ENCODE results near the gene BACH2. TPM values are rescaled to one million over a fixed set of nuclear protein-coding genes. Genes with fewer than 3 reads are reported as not detected.

Gene BACH2
- polyA plus RNA-seq, 1 of the 3 experiments (the other 2 are of a cell fraction) = 0.46 TPM

DNA sequence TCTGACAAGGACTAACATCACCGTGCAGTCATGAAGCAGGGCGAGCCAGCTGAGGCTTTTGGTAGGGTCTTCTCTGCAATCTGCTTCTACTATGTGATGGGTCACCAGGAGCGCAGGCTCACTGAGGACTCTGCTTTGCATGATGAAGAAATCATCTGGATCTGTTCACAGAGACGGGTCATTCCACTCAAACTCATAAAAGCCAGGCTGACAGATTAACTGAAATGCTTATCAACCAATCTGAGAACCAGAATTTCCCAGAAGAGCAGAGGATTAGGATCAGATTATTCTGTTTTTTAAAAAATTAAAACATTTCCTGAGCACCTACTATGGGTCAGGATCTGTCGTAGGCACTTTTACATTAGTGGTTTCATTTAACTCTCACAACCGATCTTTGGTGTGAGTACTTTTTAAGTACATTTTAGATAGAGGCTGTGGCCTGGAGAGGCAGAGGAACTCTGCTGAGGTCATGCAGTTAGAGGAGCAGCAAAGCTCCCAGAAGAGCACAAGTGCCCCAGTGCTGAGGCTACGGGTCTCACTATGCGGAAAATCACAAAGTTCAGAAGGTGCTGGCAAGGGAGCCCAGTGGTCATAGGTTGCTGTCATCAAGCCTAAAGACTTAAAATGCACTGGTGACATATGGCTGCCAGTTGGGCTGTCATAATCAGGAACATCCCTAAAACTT lies 109.1 kb downstream of the BACH2 start:
- H3K4me2 ChIP-seq = no peak overlapping the region
- no peaks in the 10 kb centered on the region for H4K20me1 ChIP-seq (ENCODE audit: insufficient read depth)
- no peak overlapping the region for H2AFZ ChIP-seq (ENCODE audit: low read depth)
- H3K9me3 ChIP-seq = no peaks in the 10 kb centered on the region
- no peaks in the 10 kb centered on the region for H3K9me2 ChIP-seq
- WGBS (ENCODE audit: low lambda C conversion rate) = 82% methylated on average over 8 of the region's 8 CpGs
- H3K4me1 ChIP-seq (ENCODE audit: control insufficient read depth in 1 of 2, insufficient read depth in 2 of 2, low read depth in 1 of 2, low read length in 1 of 2) = peaks cover 0 to 27% of the 10 kb centered on the region in 2 experiments; a peak in 2 of 4 replicates
- H3K9ac ChIP-seq = no peak overlapping the region
- ChIA-PET POLR2A (no interaction called here), CTCF (interaction anchor here (0.8 to 1.4 kb wide), 5 partner anchors 31 to 292 kb away, joined by 3 read pairs; no protein-coding TSS in a partner anchor)
- H3F3A ChIP-seq (replicated peaks; ENCODE audit: insufficient read depth) = no peaks in the 10 kb centered on the region
- TF ChIP-seq MEF2A (IDR thresholded peaks at IDR 0.05; ENCODE audit: borderline replicate concordance, low read depth) (no peak), EP300 (IDR thresholded peaks at IDR 0.05; ENCODE audit: borderline replicate concordance in 1 of 2, low read depth in 1 of 2, low read length in 1 of 2) (peak in 1 of 2 experiments; percentile 76; a peak in 2 of 4 replicates), GATA2 (CRISPR knock-in tag; IDR thresholded peaks at IDR 0.05) (peak; percentile 29; the same call in 1 of the 2 replicates), TCF12 (IDR thresholded peaks at IDR 0.05) (peak; percentile 21; the same call in 1 of the 2 replicates), MXI1 (IDR thresholded peaks at IDR 0.05; ENCODE audit: low read depth, low read length) (0 out of 2 replicates have a peak, but pooled peaks have one; percentile 24), RCOR1 (IDR thresholded peaks at IDR 0.05; ENCODE audit: low read length) (peak; percentile 58; the same call in 1 of the 2 replicates)
- TF ChIP-seq, protein P1, sequence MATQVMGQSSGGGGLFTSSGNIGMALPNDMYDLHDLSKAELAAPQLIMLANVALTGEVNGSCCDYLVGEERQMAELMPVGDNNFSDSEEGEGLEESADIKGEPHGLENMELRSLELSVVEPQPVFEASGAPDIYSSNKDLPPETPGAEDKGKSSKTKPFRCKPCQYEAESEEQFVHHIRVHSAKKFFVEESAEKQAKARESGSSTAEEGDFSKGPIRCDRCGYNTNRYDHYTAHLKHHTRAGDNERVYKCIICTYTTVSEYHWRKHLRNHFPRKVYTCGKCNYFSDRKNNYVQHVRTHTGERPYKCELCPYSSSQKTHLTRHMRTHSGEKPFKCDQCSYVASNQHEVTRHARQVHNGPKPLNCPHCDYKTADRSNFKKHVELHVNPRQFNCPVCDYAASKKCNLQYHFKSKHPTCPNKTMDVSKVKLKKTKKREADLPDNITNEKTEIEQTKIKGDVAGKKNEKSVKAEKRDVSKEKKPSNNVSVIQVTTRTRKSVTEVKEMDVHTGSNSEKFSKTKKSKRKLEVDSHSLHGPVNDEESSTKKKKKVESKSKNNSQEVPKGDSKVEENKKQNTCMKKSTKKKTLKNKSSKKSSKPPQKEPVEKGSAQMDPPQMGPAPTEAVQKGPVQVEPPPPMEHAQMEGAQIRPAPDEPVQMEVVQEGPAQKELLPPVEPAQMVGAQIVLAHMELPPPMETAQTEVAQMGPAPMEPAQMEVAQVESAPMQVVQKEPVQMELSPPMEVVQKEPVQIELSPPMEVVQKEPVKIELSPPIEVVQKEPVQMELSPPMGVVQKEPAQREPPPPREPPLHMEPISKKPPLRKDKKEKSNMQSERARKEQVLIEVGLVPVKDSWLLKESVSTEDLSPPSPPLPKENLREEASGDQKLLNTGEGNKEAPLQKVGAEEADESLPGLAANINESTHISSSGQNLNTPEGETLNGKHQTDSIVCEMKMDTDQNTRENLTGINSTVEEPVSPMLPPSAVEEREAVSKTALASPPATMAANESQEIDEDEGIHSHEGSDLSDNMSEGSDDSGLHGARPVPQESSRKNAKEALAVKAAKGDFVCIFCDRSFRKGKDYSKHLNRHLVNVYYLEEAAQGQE (IDR thresholded peaks at IDR 0.05; ENCODE audit: low read depth, low read length) = no peak
- DNase-seq = peak; percentile 38
- H3K27me3 ChIP-seq (ENCODE audit: insufficient read depth) = no peaks in the 10 kb centered on the region
- H3K4me3 ChIP-seq (ENCODE audit: low read depth in 2 of 2, low read length in 1 of 2) = no peak overlapping the region
- H3K36me3 ChIP-seq (replicated peaks in 1 of 2; ENCODE audit: control insufficient read depth in 1 of 2, insufficient read depth in 2 of 2, low read length in 1 of 2) = no peaks in the 10 kb centered on the region
- peak overlapping the region in 1 of 2 experiments; percentile 73; a peak in 2 of 4 replicates for H3K27ac ChIP-seq (ENCODE audit: low read depth in 2 of 2, low read length in 1 of 2)
- no peaks in the 10 kb centered on the region for H3K79me2 ChIP-seq (ENCODE audit: insufficient read depth)

DNA sequence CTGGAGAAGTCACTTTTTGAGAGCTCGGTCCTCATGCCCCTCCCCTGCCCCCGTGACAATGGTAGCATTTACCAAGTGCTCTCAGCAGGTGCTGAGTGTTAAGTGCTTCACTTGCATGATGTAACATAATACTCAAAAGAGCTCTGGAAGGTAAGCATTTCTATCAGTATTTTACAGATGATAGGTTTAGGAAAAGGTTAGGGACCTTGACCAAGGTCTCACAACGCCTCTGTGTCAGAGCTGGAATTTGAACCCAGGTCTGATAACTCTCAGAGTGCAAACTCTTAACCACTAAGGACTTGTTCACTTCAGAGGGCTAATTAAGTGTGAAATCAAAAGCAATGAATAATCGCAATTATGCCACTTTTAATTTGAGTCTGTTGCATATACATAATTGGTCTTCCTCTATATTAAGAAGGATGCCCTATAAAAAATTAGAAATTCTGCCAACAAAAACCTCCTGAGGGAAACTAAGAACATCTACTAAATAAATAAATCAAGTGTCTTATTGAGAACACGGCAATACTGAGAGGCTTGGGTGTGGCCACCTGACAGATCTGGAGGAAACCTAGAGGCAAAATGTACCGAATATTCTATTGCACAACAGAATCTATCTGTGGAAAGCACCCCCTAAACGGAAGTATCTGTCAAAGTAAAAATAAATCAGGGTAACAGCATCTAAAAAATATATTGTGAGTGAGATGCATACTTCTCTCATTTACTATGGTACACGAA lies 109.8 kb downstream of the BACH2 start:
- no peak for TF ChIP-seq CHD2 (IDR thresholded peaks at IDR 0.05; ENCODE audit: low read length, partially characterized antibody)
- TF ChIP-seq EZH2phosphoT487 (IDR thresholded peaks at IDR 0.05; ENCODE audit: borderline replicate concordance, low read depth) = no peak
- no peak for TF ChIP-seq FOSL2 (IDR thresholded peaks at IDR 0.05; ENCODE audit: borderline replicate concordance, low read depth)
- TF ChIP-seq NFIC (IDR thresholded peaks at IDR 0.05; ENCODE audit: borderline replicate concordance) = no peak
- TF ChIP-seq TAF1 (IDR thresholded peaks at IDR 0.05; ENCODE audit: borderline replicate concordance, low read depth, low read length) = no peak
- no peak for TF ChIP-seq NRF1 (IDR thresholded peaks at IDR 0.05; ENCODE audit: low read depth, low read length)
- TF ChIP-seq RFX5 (IDR thresholded peaks at IDR 0.05; ENCODE audit: low read length) = no peak
- no peak for TF ChIP-seq RAD21 (IDR thresholded peaks at IDR 0.05; ENCODE audit: low read length)
- no peak for TF ChIP-seq ELF1 (IDR thresholded peaks at IDR 0.05)
- TF ChIP-seq GATA2 (CRISPR knock-in tag; IDR thresholded peaks at IDR 0.05) = no peak
- POLR2A ChIA-PET = no interaction called here
- Histone ChIP-seq H3K27me3 (ENCODE audit: insufficient read depth) (no peaks in the 10 kb centered on the region), H3K27ac (ENCODE audit: low read depth in 2 of 2, low read length in 1 of 2) (peak overlapping the region in 1 of 2 experiments; percentile 73; a peak in 2 of 4 replicates), H4K20me1 (ENCODE audit: insufficient read depth) (no peaks in the 10 kb centered on the region), H3K36me3 (replicated peaks in 1 of 2; ENCODE audit: control insufficient read depth in 1 of 2, insufficient read depth in 2 of 2, low read length in 1 of 2) (no peaks in the 10 kb centered on the region), H3K9me3 (no peaks in the 10 kb centered on the region), H3K9me2 (no peaks in the 10 kb centered on the region), H3K4me2 (no peak overlapping the region), H3K79me2 (ENCODE audit: insufficient read depth) (no peaks in the 10 kb centered on the region), H3K4me1 (ENCODE audit: control insufficient read depth in 1 of 2, insufficient read depth in 2 of 2, low read depth in 1 of 2, low read length in 1 of 2) (peaks cover 0 to 27% of the 10 kb centered on the region in 2 experiments; a peak in 2 of 4 replicates), H3K4me3 (ENCODE audit: low read depth in 2 of 2, low read length in 1 of 2) (no peak overlapping the region), H2AFZ (ENCODE audit: low read depth) (no peak overlapping the region), H3K9ac (no peak overlapping the region), H3F3A (replicated peaks; ENCODE audit: insufficient read depth) (no peaks in the 10 kb centered on the region)
- DNase-seq = no peak
- CTCF ChIA-PET = interaction anchor here (0.8 to 2.2 kb wide), 4 partner anchors 30 to 292 kb away, joined by 3 to 5 read pairs (median 4); no protein-coding TSS in a partner anchor
- 89% methylated on average over 8 of the region's 8 CpGs for WGBS (ENCODE audit: low lambda C conversion rate)

All from SK-N-SH (cell line).